PC-9 (cell line): ENCODE results near the gene MBD2.

Source experiments
- EZH2 ChIP-seq: fragments of 200-600 bp; sonication (generic); IDR thresholded peaks from 2 replicates; pipeline ENCODE4 v1.8.0; 2017; ENCODE audit warnings: antibody characterized with exemption, low read depth
- TF ChIP-seq, protein P1 (sequence below): fragments of 200-600 bp; sonication (generic); conservative IDR thresholded peaks from 2 replicates; pipeline ENCODE4 v1.6.1; 2017; ENCODE audit warnings: mixed run types, antibody characterized with exemption, mild to moderate bottlenecking, moderate library complexity

DNA sequence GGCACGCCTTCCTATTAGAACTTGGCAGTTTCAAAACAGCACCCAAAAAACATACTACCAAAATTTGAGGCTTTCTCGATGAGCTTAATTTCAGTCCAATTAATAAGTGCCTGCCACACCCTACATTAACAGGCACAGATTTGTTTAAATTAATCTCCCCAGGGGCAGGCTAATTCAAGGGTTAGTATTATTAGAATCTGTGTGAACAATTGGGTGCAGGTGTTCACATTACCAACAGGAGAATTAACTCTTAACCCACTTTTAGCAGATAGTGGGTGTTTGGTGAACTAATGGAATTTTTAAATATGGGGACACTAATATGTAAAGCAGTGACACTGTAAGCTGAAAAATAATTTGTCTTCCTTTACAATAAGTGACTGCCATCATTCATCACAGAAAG is 4.1 kb downstream of the MBD2 start:
- TF ChIP-seq, protein P1, sequence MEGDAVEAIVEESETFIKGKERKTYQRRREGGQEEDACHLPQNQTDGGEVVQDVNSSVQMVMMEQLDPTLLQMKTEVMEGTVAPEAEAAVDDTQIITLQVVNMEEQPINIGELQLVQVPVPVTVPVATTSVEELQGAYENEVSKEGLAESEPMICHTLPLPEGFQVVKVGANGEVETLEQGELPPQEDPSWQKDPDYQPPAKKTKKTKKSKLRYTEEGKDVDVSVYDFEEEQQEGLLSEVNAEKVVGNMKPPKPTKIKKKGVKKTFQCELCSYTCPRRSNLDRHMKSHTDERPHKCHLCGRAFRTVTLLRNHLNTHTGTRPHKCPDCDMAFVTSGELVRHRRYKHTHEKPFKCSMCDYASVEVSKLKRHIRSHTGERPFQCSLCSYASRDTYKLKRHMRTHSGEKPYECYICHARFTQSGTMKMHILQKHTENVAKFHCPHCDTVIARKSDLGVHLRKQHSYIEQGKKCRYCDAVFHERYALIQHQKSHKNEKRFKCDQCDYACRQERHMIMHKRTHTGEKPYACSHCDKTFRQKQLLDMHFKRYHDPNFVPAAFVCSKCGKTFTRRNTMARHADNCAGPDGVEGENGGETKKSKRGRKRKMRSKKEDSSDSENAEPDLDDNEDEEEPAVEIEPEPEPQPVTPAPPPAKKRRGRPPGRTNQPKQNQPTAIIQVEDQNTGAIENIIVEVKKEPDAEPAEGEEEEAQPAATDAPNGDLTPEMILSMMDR = no peak
- no peak for TF ChIP-seq EZH2
